Stomach (tissue), 9 donors: ENCODE results near the gene VPS4B. TPM values are rescaled to one million over a fixed set of nuclear protein-coding genes. Genes with fewer than 3 reads are reported as not detected.

Experiments used
- DNase-seq, 2 donors: peaks; one replicate each; pipeline versions ENCODE4 v3.0.0 to v3.0.0-alpha.2; 2013 to 2019
- H3K27ac ChIP-seq, 5 donors: fragments of 200-600 bp in 4 of 5; sonication (generic) in 4 of 5; one replicate each; pipeline ENCODE4 v1.5.1; 2013 to 2019; ENCODE audit warnings: mild to moderate bottlenecking in 1 of 5, moderate library complexity in 1 of 5
- H3K27me3 ChIP-seq, 3 donors: fragments of 200-600 bp; sonication (generic); one replicate each; pipeline ENCODE4 v1.5.1; 2017 to 2019; ENCODE audit warnings: mixed run types in 1 of 3
- H3K36me3 ChIP-seq, 4 donors: fragments of 200-600 bp; sonication (generic); 1 replicate in 3 of 4; 2 replicates in 1 of 4; pipeline ENCODE4 v1.5.1; 2016 to 2019
- H3K4me1 ChIP-seq, 4 donors: fragments of 200-600 bp; sonication (generic); one replicate each; pipeline ENCODE4 v1.5.1; 2016 to 2019
- H3K4me3 ChIP-seq, 4 donors: fragments of 200-600 bp; sonication (generic) in 3 of 4; one replicate each; pipeline ENCODE4 v1.5.1; 2016 to 2019; ENCODE audit warnings: mild to moderate bottlenecking in 1 of 4
- H3K9me3 ChIP-seq, 4 donors: fragments of 200-600 bp; sonication (generic); one replicate each; pipeline ENCODE4 v1.5.1; 2016 to 2019
- EP300 ChIP-seq: sonication (generic); formaldehyde crosslinking; IDR thresholded peaks from one replicate; pipeline ENCODE4 v1.6.1; 2017; ENCODE audit warnings: antibody characterized with exemption
- POLR2A ChIP-seq, 4 donors: fragments of 450-650 bp; IDR thresholded peaks; one replicate each; pipeline ENCODE4 v1.6.1; 2016; ENCODE audit warnings: antibody characterized with exemption in 4 of 4, control low read depth in 2 of 4, mild to moderate bottlenecking in 1 of 4, moderate library complexity in 1 of 4
- POLR2AphosphoS5 ChIP-seq, 3 donors: sonication (generic); formaldehyde crosslinking; IDR thresholded peaks; one replicate each; pipeline ENCODE4 v1.6.1; 2016; ENCODE audit warnings: antibody characterized with exemption in 3 of 3
- WGBS, 5 donors: extraction: QIAGEN DNeasy Blood & Tissue Kit in 3 of 5; methylation state at CpG; one replicate each; pipeline versions ENCODE4 v1.1.5 to v1.1.7; 2013 to 2018; 5-methylcytosine and 5-hydroxymethylcytosine counted together
- intact Hi-C: fragments of 100-400 bp; cut with DNase I; formaldehyde crosslinking; loops from one replicate; pipeline ENCODE4 v1.15.1; 2023; ENCODE audit warnings: low total_unique reads
- polyA plus RNA-seq, 3 donors: library from polyadenylated mRNA; stranded (reverse); fragments of 200-250 nt; gene quantifications; one replicate each; pipeline ENCODE4 v1.2.3, GENCODE V29; 2013
- total RNA-seq, 5 donors: library from RNA; depleted of rRNA; stranded (reverse); fragments of >200 nt; gene quantifications; one replicate each; pipeline versions ENCODE4 v1.1.0 to v1.2.3, GENCODE V29; 2014 to 2016
- TF ChIP-seq, protein P1 (sequence below), 7 experiments: fragments of 450-650 bp in 4 of 7; fragments of 200-600 bp in 3 of 7; sonication (generic) in 3 of 7; IDR thresholded peaks; one replicate each; pipeline ENCODE4 v1.5.1; 2016 to 2019; ENCODE audit warnings: antibody characterized with exemption in 7 of 7, control low read depth in 2 of 7, mild to moderate bottlenecking in 1 of 7
- donor health status: healthy with polysubstance abuse.
- donor health status: Bipolar disorder and iron deficiency.
- donor health status: healthy.

Gene VPS4B
- total and polyA plus RNA-seq, 8 donors: 11.3 to 108 (median 30.8) TPM

DNA sequence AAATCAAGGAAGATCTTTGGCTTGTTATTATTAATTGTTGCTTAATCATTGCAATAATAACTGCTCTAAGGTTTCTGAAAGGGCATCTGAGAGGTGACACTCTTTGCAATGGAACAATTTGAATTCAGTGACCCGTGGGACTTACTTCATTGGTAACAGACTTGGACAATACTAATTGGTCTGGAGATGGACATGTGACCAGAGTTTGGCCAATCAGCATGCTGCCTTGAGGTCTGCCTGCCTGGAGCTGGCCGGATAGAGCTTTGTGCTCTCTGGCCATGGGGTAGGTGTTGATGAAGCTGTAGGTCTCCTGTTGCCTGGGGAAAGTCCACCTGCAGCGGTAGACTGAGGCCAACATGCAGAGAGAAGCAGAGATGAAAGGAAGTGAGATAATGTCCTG lies 24.0 kb upstream of the VPS4B start:
- Histone ChIP-seq H3K4me1 (peaks cover 0 to 1% (median 0%) of the 10 kb centered on the region in 4 donors), H3K27me3 (no peaks in the 10 kb centered on the region), H3K4me3 (no peak overlapping the region), H3K27ac (no peak overlapping the region), H3K9me3 (no peaks in the 10 kb centered on the region), H3K36me3 (no peaks in the 10 kb centered on the region)
- no peak for DNase-seq
- TF ChIP-seq, protein P1, sequence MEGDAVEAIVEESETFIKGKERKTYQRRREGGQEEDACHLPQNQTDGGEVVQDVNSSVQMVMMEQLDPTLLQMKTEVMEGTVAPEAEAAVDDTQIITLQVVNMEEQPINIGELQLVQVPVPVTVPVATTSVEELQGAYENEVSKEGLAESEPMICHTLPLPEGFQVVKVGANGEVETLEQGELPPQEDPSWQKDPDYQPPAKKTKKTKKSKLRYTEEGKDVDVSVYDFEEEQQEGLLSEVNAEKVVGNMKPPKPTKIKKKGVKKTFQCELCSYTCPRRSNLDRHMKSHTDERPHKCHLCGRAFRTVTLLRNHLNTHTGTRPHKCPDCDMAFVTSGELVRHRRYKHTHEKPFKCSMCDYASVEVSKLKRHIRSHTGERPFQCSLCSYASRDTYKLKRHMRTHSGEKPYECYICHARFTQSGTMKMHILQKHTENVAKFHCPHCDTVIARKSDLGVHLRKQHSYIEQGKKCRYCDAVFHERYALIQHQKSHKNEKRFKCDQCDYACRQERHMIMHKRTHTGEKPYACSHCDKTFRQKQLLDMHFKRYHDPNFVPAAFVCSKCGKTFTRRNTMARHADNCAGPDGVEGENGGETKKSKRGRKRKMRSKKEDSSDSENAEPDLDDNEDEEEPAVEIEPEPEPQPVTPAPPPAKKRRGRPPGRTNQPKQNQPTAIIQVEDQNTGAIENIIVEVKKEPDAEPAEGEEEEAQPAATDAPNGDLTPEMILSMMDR (IDR thresholded peaks at IDR 0.05): no peak
- no peak for TF ChIP-seq POLR2A (IDR thresholded peaks at IDR 0.05)
- no peak for TF ChIP-seq POLR2AphosphoS5 (IDR thresholded peaks at IDR 0.05)
- TF ChIP-seq EP300: no peak
- intact Hi-C loops: no loop called here
- WGBS, 5 donors: 89 to 95% (median 92%) methylated on average over 3 of the region's 3 CpGs

DNA sequence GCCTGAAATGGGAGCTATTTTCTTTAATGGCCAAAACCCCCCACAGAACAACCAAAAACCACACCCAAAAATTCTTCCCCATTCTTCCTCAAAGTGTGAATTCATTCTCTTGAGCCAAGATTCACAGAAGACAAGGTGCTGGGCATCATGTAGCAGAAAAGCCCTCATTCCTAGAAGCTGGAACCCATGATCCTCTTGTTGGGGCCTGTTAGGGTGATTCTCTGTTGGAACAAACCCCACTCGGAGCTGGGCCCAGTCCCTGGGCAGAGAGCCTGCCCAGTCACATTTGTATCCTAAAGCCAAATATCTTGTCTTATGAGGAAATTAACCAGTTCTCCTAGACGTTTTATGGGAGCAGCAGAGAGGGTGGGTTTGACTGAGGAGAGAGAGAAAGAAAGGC lies 22.8 kb upstream of the VPS4B start:
- Histone ChIP-seq H3K36me3 (no peaks in the 10 kb centered on the region), H3K9me3 (no peaks in the 10 kb centered on the region), H3K27ac (peak overlapping the region in 2 of 5 donors; percentile 11 to 24), H3K4me1 (no peaks in the 10 kb centered on the region), H3K27me3 (no peaks in the 10 kb centered on the region), H3K4me3 (no peak overlapping the region)
- TF ChIP-seq, protein P1 (IDR thresholded peaks at IDR 0.05): no peak
- TF ChIP-seq POLR2A (IDR thresholded peaks at IDR 0.05): no peak
- no peak for TF ChIP-seq EP300
- no peak for TF ChIP-seq POLR2AphosphoS5 (IDR thresholded peaks at IDR 0.05)
- intact Hi-C loops: no loop called here
- WGBS, 5 donors: 59 to 75% (median 67%) methylated on average over 2 of the region's 2 CpGs
- DNase-seq: no peak

DNA sequence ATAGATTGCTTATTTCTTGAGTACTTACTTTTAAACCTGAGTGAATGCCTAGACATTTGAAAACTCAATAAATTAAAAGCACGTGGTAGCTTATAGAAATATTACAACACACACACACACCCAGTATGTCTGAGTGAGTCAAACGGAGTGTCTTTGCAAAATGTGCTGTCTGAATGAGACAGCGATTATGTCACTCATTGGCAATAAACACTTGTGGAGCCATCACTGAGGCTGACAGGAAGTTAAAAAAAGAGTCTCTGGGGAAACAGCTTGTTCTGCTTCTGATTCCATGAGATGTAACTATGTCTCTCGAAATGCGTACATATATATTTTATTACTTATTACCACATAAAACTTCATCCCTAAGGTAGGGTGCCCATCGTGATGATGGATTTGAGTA lies 22.3 kb upstream of the VPS4B start:
- TF ChIP-seq EP300: no peak
- peaks cover 0 to under 1% (median under 1%) of the 10 kb centered on the region in 4 donors for H3K4me1 ChIP-seq
- no peaks in the 10 kb centered on the region for H3K27me3 ChIP-seq
- H3K9me3 ChIP-seq: no peaks in the 10 kb centered on the region
- H3K36me3 ChIP-seq: no peaks in the 10 kb centered on the region
- H3K27ac ChIP-seq: peak overlapping the region in 1 of 5 donors; percentile 24
- intact Hi-C loops: loop anchor here (5.0 kb wide), 1 partner anchor 427 kb away; no protein-coding TSS in a partner anchor
- peak in 1 of 2 donors; percentile 37 for DNase-seq
- 70 to 84% (median 80%) methylated on average over 6 of the region's 6 CpGs for WGBS, 5 donors
- no peak overlapping the region for H3K4me3 ChIP-seq

DNA sequence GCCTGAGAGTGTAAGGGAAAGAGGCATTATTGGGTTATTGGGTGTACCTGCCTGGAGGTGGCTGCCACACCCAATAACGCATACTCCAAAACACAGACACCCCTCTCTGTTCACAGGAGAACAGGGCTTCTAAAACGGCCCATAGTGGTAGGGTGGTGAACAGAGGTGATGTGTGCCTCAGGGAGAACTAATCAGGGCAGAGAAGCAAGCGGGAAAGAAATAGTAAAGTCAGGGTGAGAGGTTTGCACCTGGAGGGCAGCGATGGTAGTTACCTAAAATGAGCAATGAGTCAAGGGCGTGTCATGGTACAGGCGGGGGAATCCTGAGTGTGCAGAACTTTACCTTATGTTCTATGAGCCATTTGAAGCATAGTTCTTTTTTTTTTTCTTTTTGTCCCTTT lies 21.6 kb upstream of the VPS4B start:
- Histone ChIP-seq H3K4me3 (no peak overlapping the region), H3K9me3 (no peaks in the 10 kb centered on the region), H3K27me3 (no peaks in the 10 kb centered on the region), H3K36me3 (no peaks in the 10 kb centered on the region), H3K27ac (no peak overlapping the region), H3K4me1 (peaks cover 0 to 7% (median 2%) of the 10 kb centered on the region in 4 donors)
- intact Hi-C loops: loop anchor here (5.0 kb wide), 1 partner anchor 427 kb away; no protein-coding TSS in a partner anchor
- no peak for DNase-seq
- 79 to 88% (median 86%) methylated on average over 6 of the region's 6 CpGs for WGBS, 5 donors
- TF ChIP-seq POLR2AphosphoS5 (IDR thresholded peaks at IDR 0.05) (no peak), EP300 (no peak)
- TF ChIP-seq, protein P1 (IDR thresholded peaks at IDR 0.05): no peak

DNA sequence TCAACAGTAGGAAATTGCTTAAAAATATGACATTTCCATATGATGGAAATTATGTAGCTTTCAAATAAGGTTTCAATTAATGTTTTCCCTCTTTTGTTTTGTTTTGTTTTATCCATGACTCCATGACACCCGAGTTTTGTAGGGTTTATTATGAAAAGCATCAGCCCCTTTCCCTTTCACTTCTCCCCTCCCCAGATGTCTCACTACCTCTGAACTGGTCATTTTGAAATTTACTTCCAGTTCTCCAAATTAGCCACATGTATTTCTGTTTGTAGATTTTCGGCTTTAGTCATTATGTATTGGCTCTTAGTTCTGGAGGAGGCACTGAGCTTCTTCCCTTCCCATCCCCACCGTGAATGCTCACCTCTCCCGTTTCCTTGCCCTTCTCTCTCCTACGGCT lies 18.6 kb upstream of the VPS4B start:
- intact Hi-C loops: loop anchor here (5.0 kb wide), 1 partner anchor 424 kb away; no protein-coding TSS in a partner anchor
- no peak for TF ChIP-seq POLR2AphosphoS5 (IDR thresholded peaks at IDR 0.05)
- no peak for TF ChIP-seq POLR2A (IDR thresholded peaks at IDR 0.05)
- no peak for TF ChIP-seq EP300
- 63 to 80% (median 74%) methylated on average over 5 of the region's 5 CpGs for WGBS, 5 donors

More for the DNA sequence above, 18.6 kb upstream of the VPS4B start:
- Histone ChIP-seq H3K27ac (no peak overlapping the region), H3K4me3 (no peak overlapping the region), H3K36me3 (no peaks in the 10 kb centered on the region), H3K9me3 (no peaks in the 10 kb centered on the region), H3K4me1 (peaks cover 0 to 7% (median 2%) of the 10 kb centered on the region in 4 donors), H3K27me3 (no peaks in the 10 kb centered on the region)
- DNase-seq: no peak
